SH-SY5Y (cell line): ENCODE results near the gene VAC14.

Source experiments
- GATA2 ChIP-seq: IDR thresholded peaks from 2 replicates; pipeline ENCODE4 v1.6.1; 2011; ENCODE audit warnings: mild to moderate bottlenecking, low read depth, low read length
- GATA3 ChIP-seq: IDR thresholded peaks from 2 replicates; pipeline ENCODE4 v1.6.1; 2011; ENCODE audit warnings: low read depth, mild to moderate bottlenecking, low read length, moderate library complexity

DNA sequence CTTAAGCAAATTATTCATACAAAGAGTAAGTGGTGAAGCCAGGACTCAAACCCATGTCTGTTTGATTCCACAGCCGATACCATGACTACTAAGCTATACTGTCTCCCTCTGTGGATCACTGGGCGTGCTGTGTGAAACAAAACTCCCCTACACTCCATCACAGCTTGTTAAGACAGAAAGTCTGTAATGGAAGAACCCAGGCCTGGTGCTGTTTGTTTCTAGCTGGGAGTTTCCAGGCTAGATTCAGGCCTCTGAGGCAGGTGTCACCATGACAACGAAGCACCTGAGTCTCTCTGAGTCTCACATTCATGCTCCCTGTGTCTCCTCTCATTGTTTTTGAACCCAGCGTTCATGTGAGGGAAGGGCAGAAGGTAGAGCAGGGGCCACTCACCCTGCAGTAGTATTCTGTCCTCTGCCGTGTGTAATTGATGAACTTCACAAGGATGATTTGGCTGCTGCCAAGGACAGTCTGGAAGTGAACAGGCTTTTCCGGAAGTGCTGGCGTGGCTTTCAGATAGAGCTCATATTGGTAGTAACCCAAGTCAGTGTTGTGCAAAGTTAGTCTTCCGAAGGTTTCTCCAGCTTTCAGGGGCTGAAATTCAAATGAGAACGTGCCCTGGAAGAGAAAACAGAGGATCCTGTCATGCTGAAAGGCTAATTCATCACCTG, 8.6 kb upstream of the VAC14 start:
- TF ChIP-seq GATA3 (no peak), GATA2 (no peak)
